PFSK-1 (cell line): ENCODE measurements around the gene NFIC.

Experiments used
- SIN3A ChIP-seq: IDR thresholded peaks from 2 replicates; pipeline ENCODE4 v1.6.1; 2012; ENCODE audit warnings: mild to moderate bottlenecking, low read length, moderate library complexity, borderline replicate concordance; ENCODE audit not compliant: insufficient read depth
- TAF1 ChIP-seq: IDR thresholded peaks from 2 replicates; pipeline ENCODE4 v1.6.1; 2012; ENCODE audit warnings: low read length, control low read depth, borderline replicate concordance; ENCODE audit not compliant: insufficient read depth

DNA sequence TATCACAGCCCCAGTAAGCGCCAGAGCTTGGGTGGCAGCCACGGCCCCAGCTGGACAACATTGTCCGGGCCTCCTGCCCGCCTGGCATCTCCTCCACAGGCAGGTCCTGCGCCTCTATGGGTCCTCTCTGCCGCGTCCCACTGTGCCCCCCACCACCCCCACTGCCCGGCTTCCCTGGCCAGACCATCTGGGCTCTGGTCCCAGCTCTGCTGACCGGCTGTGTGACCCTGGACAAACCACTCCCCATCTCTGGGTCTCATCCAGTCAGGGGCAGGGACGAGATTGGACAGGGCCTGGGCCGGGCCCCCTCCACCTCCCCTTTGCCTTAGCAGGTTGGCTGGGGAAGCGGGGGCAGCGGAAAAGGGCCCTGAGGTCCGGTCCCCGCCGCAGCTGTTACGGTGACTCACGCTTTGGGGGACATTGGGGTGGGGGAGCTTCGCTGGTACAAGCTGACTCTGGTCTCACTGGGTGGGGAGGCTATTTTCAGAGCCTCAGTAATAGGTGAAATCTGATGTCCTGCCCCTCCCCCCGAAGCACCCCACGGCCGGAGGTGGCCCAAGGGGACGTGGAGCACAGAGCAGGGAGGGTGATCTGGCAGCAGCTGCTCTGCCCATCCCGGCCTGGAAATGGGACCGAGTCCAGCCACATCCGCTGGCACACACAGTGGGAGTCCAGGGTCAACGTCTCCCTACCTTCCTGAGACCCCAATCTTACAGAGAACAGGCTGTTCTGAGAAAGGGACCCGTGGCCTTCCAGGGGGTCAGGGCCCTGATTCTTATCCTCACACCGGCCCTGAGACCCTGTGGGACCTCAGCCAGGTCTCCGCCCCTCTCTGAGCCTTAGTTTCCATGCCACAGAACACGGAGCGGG, 9.1 kb downstream of the NFIC start:
- TF ChIP-seq TAF1 (no peak), SIN3A (no peak)
